Gastroesophageal sphincter (tissue), 3 donors: Measurements from ENCODE around the gene DOCK2.

Source experiments
- CTCF ChIP-seq, 4 experiments: fragments of 200-600 bp in 2 of 4; fragments of 450-650 bp in 2 of 4; sonication (generic) in 1 of 4; IDR thresholded peaks; one replicate each; pipeline ENCODE4 v1.5.1; 2017 to 2019; ENCODE audit warnings: antibody characterized with exemption in 4 of 4, mild to moderate bottlenecking in 2 of 4, moderate library complexity in 2 of 4
- POLR2AphosphoS5 ChIP-seq: sonication (generic); formaldehyde crosslinking; IDR thresholded peaks from one replicate; pipeline ENCODE4 v1.6.1; 2017; ENCODE audit warnings: antibody characterized with exemption

- no peak for TF ChIP-seq POLR2AphosphoS5
- peak; percentile 20 to 54 (median 44) for TF ChIP-seq CTCF (IDR thresholded peaks at IDR 0.05)
Observed at GRCh38 chr5:169980418-169981053, 343.5 kb downstream of the DOCK2 start, which contains the start of gene INSYN2B.
